NCI-H1694 treated with DMSO at 0.1 percent for 48 hours (cell line): ENCODE measurements around the gene OR1F1.

Experiments used
- DNase-seq: peaks from one replicate; lab custom pipeline; 2025; lab: John Stamatoyannopoulos, UW

Gene OR1F1

DNA sequence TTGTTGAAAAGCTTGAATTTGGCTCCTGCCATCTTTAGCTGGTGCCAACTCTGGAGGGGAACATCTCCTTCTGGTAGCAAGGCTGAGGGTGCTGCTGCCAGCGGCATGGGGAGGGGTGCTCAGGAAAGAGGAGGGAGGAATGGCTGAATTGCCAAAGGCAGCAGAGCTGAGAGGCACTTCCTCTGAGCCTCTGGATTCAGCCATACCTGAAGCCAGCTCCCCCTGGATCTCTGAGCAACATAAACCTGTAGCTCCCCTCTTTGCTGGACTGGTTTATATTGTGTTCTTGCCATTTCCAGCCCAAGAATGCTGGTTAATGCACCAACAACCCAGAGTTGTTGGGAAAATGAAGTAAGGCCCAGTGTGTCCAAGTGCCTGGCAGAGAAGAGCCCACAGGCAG, 61.0 kb downstream of the OR1F1 start:
- no peak for DNase-seq

GRCh38 chr16:3249451-3249850, 61.4 kb downstream of the OR1F1 start:
- no peak for DNase-seq

GRCh38 chr16:3252967-3253366, 65.0 kb downstream of the OR1F1 start:
- DNase-seq, result no peak

DNA sequence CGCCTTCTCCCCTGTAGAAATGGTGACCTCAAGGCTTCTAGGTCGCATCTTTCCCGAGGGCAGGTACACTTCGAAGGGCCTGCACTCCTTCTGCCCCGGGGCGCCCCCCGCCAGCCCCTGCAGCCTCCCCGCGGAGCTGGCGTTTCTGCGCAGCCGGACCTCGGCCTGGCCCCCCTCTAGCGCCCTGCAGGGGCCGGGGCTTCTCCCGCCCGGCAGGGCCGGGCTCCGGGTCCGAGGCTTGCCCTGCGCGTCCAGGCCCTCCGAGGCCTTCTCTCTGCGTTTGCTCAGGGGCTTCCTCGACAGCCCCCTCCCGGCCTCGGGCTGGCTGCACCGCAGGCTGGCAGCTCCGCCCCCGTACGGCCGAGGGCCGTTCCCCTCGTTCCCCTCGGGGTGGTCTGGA, 66.3 kb downstream of the OR1F1 start:
- DNase-seq, result no peak
